Fibroblast of upper back skin (primary cell): ENCODE results near the gene SCYL3.

Experiments
- DNase-seq: peaks from one replicate; pipeline ENCODE4 v3.0.0-alpha.2; 2013

The SCYL3 gene

DNA sequence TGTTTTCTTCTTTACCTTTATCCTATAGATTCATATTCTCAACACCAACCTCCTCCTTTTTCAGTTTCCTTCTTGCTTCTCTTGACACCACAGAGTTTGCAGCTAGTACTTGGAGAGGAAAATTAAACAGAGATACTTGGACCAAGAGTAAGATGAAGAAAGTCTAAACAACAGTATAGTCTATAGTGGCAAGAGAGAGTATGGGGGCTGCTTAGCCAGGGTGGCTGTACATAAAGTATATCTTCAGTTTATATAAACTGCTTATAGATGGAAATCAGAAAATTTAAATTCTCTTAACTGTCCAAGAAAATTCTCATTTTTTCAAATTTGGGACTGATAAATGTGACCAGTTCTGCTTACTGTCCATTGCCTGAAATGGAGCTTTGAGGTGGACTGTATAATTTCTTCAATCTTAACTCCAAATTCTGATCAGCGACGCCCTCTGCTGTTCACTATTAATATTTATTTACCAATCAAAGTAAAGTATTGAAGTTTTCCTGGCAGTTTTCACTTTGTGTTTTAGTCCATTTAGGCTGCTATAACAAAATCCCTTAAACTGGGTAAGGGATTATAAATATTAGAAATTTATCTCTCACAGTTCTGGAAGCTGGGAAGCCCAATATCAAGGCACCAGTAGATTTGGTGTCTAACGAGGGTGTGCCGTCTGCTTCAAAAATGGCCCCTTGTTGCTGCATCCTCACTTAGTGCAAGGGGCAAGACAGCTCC lies 84.2 kb downstream of the SCYL3 start:
- peak; percentile 33 for DNase-seq

DNA sequence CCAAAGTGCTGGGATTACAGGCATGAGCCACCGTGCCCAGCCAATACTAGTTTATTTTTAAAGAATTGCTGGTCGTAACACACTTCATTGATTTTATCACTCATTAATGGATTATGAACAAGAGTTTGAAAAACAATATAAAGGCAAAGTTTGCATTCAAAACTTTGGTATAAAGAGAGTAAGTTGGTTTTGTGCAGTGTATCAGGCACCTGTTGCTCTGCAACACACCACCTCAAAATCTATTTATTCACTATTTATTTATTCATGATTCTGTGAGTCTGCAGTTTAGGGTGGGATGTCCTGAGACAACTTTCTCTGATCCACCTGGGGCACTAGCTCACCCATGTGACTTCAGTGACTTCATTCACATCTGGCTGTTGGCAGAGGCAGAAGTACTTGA lies 88.8 kb downstream of the SCYL3 start:
- no peak for DNase-seq

DNA sequence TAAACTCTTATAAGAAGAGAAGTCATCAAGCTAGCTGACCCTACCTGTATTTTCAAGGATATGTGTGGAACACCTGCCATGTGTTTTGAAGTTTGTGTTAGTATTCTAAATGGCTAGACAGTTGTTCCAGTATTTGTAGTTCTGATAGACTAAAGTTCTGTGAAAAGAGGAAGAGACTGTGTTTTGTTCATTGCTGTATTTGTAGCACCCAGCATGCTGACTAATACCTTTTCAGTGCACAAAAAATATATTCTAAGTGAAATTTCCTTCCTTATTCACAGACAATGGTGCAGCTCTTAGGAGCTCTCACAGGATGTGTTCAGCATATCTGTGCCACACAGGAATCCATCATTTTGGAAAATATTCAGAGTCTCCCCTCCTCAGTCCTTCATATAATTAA lies 90.8 kb downstream of the SCYL3 start:
- DNase-seq = no peak
